NCI-H748 (cell line): ENCODE results near the gene ABHD4.
"Not testable (repeated sequence)": the region's sequence is repeated elsewhere in the genome, so short reads cannot be mapped to it uniquely, and the experiment has no call there.

Experiments
- DNase-seq: peaks from one replicate; lab custom pipeline; 2025; ENCODE audit not compliant: unreplicated experiment; lab: John Stamatoyannopoulos, UW

The ABHD4 gene

GRCh38 chr14:22626590-22626989, 28.5 kb downstream of the ABHD4 start:
- no peak for DNase-seq

GRCh38 chr14:22627506-22628263, 29.6 kb downstream of the ABHD4 start:
- DNase-seq, result no peak

- DNase-seq, result no peak
Measured at GRCh38 chr14:22629361-22629760, 31.3 kb downstream of the ABHD4 start.

GRCh38 chr14:22630066-22630465, 32.0 kb downstream of the ABHD4 start:
- DNase-seq, result no peak

GRCh38 chr14:22630486-22630885, 32.4 kb downstream of the ABHD4 start:
- DNase-seq, result no peak

- no peak for DNase-seq
Measured at GRCh38 chr14:22634233-22634900, 36.3 kb downstream of the ABHD4 start.

- DNase-seq, result not testable (repeated sequence)
Measured at GRCh38 chr14:22635980-22636379, 37.9 kb downstream of the ABHD4 start.

- no peak for DNase-seq
Measured at GRCh38 chr14:22640192-22640591, 42.1 kb downstream of the ABHD4 start.

- DNase-seq, result no peak
Measured at GRCh38 chr14:22641846-22642245, 43.7 kb downstream of the ABHD4 start.

- no peak for DNase-seq
Measured at GRCh38 chr14:22644305-22644635, 46.2 kb downstream of the ABHD4 start, which contains the start of gene OR6J1. Gene OR6J1 (minus strand): TSS chr14:22644352. CDS start chr14:22634811, 9,541 bp downstream.

- no peak for DNase-seq
Measured at GRCh38 chr14:22646570-22647254, 48.6 kb downstream of the ABHD4 start.

- DNase-seq, result no peak
Measured at GRCh38 chr14:22648506-22648905, 50.4 kb downstream of the ABHD4 start.

- no peak for DNase-seq
Measured at GRCh38 chr14:22650046-22650739, 52.1 kb downstream of the ABHD4 start.

- no peak for DNase-seq
Measured at GRCh38 chr14:22650960-22651521, 52.9 kb downstream of the ABHD4 start.

- no peak for DNase-seq
Measured at GRCh38 chr14:22651586-22651985, 53.5 kb downstream of the ABHD4 start.

- DNase-seq, result peak; percentile 69
Measured at GRCh38 chr14:22653012-22653621, 55.0 kb downstream of the ABHD4 start.

- no peak for DNase-seq
Measured at GRCh38 chr14:22656226-22656625, 58.1 kb downstream of the ABHD4 start.

- no peak for DNase-seq
Measured at GRCh38 chr14:22656945-22657731, 59.0 kb downstream of the ABHD4 start.

- no peak for DNase-seq
Measured at GRCh38 chr14:22657861-22658260, 59.8 kb downstream of the ABHD4 start.

- no peak for DNase-seq
Measured at GRCh38 chr14:22658946-22659345, 60.8 kb downstream of the ABHD4 start.
